ENCODE measurements around the gene FAM50B.

The FAM50B gene, protein sequence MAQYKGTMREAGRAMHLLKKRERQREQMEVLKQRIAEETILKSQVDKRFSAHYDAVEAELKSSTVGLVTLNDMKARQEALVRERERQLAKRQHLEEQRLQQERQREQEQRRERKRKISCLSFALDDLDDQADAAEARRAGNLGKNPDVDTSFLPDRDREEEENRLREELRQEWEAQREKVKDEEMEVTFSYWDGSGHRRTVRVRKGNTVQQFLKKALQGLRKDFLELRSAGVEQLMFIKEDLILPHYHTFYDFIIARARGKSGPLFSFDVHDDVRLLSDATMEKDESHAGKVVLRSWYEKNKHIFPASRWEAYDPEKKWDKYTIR

DNA sequence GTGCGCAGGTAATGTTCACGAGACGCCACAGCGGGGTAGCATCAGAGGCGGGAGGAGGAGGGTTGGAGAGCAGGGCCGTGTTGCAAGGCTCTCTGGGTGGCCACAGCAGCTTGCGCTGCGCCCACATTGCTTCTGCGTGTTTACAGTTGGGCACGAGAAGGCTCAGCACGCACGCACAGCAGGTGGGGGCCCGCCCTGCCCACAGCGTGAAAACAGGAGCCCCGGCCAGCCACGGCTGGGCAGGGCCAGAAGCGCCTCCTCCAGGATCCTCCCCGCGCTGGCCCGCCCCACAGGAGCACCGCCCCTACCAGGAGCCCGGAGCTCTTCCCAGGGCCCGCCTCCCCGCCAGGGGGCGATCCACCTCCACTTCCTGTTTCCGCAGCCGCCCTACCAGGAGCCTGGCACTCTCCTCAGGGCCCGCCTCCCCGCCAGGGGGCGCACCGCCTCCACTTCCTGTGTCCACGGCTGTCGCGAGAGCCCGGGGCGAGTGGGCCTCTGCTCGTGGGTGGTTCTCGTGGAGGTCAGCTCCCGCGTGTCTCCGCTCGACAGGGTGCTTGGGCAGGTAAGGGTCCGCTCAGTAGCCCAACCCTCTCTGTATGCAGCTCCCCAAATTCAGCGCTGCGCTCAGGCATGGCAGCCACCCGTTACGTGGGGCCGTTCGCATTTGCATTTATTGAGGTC, at the start of gene FAM50B:
Gene FAM50B (plus strand): TSS at position 449 of the 681 bp plus-strand sequence. CDS start 439 bp downstream, outside the sequence.
- DNase-seq (ENCODE audit: low spot score): peak; percentile 94

GRCh38 chr6:3799719-3800118, 49.5 kb upstream of the FAM50B start:
- DNase-seq (ENCODE audit: low spot score): no peak

- no peak for DNase-seq (ENCODE audit: low spot score)
These were observed 48.2 kb upstream of the FAM50B start for GRCh38 chr6:3800850-3801591.

- DNase-seq (ENCODE audit: low spot score): no peak
These were observed 47.2 kb upstream of the FAM50B start for GRCh38 chr6:3801960-3802359.

DNA sequence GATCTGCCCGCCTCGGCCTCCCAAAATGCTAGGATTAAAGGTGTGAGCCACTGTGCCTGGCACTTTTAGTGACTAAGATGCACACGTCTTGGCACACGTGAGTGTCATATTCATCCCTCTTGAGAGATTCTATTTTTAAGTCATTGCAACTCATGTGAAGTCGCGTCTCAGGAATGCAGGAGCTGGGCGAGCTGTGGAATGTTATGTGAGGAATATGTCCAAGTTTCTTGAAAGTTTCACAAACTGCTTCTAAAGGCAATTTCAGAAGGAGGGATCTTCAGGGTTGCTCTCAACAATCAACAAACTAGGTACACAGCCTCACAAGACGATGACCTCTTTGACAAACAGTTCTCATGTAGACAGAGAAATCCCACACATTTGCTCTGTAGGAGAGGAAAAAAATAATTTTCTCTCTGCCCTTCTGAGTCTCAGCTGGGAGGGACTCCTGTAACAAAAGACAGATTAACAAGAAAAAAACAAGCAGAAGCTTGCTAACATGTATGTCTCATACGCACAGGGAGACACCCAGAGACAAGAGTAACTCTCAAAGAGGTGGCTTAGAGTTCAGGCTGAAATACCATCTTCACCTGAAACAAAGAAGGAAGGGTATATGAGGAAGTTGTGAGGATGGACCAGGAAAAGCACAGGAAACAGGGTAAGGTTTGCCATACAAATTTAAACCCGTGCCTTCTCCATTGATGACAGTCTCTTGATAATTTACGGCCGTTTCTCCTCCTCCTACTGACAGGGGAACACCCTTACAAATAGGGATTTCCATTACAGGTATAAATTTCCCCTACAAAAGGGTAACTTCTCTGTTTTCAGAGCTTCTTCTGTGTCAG, 45.3 kb upstream of the FAM50B start:
- no peak for DNase-seq (ENCODE audit: low spot score)

DNA sequence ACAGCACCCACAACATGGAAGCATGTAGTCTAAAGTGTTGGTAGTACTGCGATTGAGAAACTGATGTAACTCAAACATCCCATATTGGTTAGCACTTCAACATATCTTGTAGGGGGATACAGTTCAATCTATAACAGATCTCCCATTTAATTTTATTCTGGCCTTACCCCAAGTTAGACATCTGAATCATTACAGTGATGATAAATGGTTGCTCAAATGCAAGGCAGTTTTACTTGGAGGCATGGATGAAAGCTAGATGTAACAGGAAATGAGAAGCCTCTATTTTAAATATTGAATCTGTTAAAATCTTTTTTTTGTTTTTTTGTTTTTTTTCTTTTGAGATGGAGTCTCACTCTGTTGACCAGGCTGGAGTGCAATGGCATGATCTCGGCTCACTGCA, 44.2 kb upstream of the FAM50B start:
- DNase-seq (ENCODE audit: low spot score): no peak

GRCh38 chr6:3805448-3806123, 43.6 kb upstream of the FAM50B start:
- no peak for DNase-seq (ENCODE audit: low spot score)

GRCh38 chr6:3806169-3806922, 42.8 kb upstream of the FAM50B start:
- DNase-seq (ENCODE audit: low spot score): no peak

- no peak for DNase-seq (ENCODE audit: low spot score)
These were observed 41.0 kb upstream of the FAM50B start for GRCh38 chr6:3808199-3808598.

DNA sequence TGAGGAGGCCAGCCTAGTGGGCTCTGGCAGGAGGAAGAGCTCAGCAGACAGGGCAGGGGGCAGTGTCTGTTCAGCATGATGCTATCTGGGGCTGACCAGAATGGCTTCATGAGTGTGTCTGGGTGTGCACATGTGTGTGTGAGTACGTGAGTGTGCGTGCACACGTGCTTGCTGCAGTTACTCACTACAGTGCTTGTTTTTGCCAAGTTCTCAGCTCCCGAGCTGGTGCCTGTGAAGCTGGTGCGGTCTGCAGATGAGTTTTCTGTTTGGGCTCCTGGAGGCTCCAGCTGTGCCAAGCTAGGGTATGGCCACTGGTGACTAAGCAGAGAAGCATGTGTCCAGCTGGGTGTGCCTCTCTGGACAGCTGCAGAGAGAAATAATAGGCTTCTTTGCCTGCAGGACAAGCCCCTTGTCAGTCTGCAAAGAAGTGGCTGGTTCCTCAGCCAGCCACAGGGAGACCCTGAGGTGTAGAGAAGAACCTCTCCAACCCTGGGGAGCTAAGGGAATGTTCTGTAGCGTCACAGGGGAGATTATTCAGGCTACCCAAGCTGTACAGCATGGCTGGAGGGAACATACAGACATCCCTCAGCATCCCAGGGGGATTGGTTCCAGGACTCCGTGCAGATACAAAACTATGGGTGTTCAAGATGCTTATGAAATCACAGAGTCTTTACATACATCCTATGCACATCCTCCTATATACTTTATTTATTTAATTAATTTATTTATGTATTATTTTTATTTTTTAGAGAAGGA, 40.2 kb upstream of the FAM50B start:
- DNase-seq (ENCODE audit: low spot score): no peak

DNA sequence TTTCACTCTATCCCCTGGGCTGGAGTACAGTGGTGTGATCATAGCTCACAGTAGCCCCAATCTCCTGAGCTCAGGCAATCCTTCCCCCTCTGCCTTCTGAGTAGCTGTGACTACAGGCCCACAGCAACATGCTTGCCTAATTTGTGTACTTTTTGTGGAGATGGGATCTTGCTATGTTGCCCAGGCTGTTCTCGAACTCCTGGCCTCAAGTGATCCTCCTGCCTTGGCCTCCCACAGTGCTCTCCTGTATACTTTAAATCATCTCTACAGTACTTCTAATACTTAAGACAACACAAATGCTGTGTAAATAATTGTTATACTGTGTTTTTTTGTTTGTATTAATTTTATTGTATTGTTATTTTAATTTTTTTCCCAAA, 39.7 kb upstream of the FAM50B start:
- no peak for DNase-seq (ENCODE audit: low spot score)

DNA sequence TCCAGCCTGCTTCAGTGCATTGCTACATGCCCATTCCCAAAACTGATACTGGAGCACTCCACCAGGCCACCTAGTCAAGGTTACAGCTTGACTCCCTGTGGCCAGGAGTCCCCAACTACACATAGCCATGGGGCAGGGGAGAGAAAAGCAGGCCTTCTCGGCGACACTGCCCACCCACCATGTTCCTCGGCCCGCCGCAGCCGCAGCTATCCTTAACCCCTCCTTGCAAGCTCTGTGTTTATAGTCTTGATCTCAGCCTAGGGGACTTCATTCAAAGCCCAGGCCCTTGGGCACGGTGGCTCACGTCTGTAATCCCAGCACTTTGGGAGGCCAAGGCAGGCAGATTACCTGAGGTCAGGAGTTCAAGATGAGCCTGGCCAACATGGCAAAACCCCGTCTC, 39.2 kb upstream of the FAM50B start:
- DNase-seq (ENCODE audit: low spot score): no peak

- DNase-seq (ENCODE audit: low spot score): no peak
These were observed 38.0 kb upstream of the FAM50B start for GRCh38 chr6:3811191-3811590.

GRCh38 chr6:3812596-3812995, 36.6 kb upstream of the FAM50B start:
- no peak for DNase-seq (ENCODE audit: low spot score)

- no peak for DNase-seq (ENCODE audit: low spot score)
These were observed 35.9 kb upstream of the FAM50B start for GRCh38 chr6:3813150-3813780.

DNA sequence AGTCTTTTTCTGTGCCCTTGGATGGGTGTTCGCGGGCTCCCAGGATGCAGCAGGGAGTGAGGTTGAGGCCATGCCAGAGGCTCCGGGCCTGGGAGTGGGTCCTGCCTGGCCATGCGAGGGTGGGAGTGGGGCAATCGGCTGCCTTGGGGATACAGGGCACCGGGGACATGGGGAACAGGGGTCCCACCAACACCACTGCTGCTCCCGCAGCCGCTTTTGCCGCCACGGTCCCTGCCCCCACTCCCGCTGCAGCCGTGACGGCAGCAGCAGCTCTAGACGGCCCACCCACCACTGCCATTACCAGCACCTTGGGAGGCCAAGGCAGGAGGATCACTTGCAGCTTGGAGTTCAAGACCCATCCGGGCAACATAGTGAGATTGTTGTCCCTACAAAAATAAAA, 35.3 kb upstream of the FAM50B start:
- no peak for DNase-seq (ENCODE audit: low spot score)

GRCh38 chr6:3814539-3814938, 34.6 kb upstream of the FAM50B start:
- DNase-seq (ENCODE audit: low spot score): no peak

DNA sequence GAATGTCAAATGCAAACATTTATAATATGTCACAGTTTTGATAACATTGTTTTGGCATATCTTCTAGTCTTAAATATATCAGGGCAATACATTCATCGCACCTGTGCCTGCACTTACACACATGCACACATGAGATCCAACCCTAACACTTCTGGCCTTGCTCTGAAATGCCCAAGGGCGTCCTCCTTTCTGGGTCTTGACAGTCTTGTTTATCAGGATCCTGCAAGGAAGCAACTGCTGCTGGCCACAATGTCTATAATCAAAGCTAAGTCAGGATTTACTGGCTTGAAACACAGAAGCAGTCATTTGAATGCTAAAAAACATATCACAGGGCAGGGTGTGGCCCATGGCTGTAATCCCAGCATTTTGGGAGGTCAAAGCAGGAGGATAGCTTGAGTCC, 32.9 kb upstream of the FAM50B start:
- no peak for DNase-seq (ENCODE audit: low spot score)

All from CD4-positive, alpha-beta T cell treated with Interleukin-6 at 100 ng/mL for 8 hours (primary cell).